KBM-7 (cell line): Measurements from ENCODE around the gene EPS8L3.
"Not testable (repeated sequence)": the region's sequence is repeated elsewhere in the genome, so short reads cannot be mapped to it uniquely, and the experiment has no call there.

ENCODE experiments used
- DNase-seq: peaks from one replicate; pipeline ENCODE4 v3.0.0-alpha.2; 2015
- in situ Hi-C: fragments of 300-500 bp; cut with MboI; formaldehyde crosslinking; loops from 2 replicates; pipeline ENCODE4 v1.14.3; 2020; ENCODE audit warnings: low sequenced_read_pairs, low pct_unique_long_range_greater_than_20kb, mixed read lengths

EPS8L3 gene

DNA sequence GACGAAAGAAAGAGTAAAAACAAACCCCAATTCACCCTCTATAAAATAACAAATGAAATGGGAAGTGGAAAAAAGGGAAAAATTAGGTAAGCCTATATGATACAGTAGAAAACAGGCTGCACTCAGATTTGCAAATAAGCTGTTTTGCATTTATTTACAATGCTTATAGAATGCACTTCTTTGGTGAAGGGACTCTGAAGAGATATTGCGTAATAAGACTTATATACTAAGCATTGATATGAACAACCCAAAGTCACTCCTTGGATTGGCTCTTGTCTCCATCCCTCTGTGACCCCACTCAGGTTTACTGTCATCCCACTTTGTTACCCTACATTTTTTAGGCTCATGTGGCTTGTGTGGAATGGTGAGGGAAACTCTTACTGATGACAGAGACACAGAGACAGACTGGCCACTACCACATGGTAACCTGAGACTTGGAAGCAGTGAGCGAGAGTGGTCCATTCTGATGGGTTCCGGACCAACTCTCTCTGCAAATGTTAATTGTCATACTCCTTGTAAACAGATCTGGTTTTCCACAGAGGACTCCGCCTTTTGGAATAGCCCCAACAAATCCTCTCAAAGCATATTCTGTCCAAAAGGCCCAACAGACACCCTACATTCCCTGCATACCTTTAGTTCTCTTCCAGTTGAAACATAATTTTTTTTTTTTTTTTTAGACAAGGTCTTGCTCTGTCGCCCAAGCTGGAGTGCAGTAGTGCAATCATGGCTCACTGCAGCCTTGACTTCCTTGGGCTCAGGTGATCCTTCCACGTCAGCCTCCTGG is 40.6 kb downstream of the EPS8L3 start:
- DNase-seq = no peak
- in situ Hi-C loops = no loop called here

DNA sequence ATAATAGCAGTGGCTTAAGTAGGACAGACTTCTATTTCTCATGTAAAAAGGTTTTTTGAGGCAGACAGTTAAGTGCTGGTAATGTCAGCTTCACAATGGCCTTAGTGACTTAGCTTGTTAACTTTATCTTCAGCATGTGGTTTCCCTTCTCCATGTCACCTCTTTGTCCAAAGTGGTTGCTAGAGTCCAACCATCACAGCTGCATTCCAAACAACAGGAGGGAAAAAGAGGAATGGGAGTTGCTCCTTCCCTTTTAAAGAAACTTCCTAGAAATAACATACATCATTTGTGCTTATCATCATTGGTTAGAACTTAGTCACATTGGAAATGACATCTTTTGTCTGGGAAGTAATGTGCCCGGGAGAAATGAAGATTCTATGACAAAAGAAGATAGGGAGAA is 41.8 kb downstream of the EPS8L3 start:
- in situ Hi-C loops = no loop called here
- no peak for DNase-seq

DNA sequence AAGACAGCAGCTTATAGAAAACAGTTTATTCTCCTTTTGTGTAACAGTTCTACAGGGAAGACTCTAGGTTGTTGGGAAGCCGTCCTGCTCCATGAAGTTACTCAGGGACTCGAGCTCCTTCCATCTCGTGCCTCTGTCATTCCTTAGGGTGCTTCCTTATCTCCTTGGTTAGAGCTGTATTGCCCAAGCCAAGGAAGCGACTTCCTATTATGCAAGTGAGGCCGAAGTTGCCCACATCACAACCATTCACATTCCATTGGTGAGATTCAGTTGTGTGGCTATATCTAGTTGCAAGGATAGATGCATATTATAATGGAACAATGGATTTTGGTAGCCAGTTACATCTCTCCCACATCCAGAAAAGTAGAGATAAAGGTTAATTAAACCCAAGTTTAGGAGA is 42.7 kb downstream of the EPS8L3 start:
- in situ Hi-C loops = no loop called here
- DNase-seq = no peak

DNA sequence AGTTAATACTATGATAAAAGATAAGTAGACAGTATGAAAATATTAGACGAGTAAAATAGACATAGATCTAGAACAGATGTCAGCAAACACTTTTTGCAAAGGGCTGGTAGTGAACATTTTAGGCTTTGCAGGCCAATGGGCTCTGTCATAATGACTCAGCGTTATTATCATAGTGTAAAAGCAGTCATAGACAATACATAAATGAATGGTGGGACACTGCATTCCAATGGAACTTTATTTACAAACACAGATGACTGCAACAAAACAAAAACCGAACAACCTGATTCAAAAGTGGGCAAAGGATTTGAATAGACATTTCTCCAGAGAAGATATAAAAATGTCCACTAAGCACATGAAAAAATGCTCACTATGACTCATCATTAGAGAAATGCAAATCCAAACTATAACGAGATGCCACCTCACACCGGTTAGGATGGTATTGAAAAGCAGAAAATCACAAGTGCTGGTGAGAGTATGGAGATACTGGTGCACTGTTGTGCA is 44.3 kb downstream of the EPS8L3 start:
- in situ Hi-C loops = no loop called here
- no peak for DNase-seq

DNA sequence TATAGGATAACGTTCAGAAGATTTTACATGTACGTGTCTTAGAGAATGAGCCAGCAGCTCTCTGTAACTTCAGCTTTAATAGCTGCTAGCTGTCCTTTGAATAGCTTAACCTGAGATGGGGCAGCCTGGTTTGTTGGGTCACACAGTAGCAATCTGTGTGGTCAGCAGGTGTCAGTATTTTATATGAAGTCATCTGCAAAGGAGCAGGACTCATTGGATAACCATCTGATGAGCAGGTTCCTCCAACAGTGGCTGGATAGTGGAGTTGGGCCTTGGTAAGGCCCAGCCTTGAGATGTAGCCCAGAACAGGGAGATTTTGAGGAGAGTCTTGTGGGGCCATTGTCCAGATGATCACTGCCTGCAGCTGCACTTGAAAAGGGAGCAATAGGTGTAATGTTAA is 45.2 kb downstream of the EPS8L3 start:
- in situ Hi-C loops = no loop called here
- no peak for DNase-seq

DNA sequence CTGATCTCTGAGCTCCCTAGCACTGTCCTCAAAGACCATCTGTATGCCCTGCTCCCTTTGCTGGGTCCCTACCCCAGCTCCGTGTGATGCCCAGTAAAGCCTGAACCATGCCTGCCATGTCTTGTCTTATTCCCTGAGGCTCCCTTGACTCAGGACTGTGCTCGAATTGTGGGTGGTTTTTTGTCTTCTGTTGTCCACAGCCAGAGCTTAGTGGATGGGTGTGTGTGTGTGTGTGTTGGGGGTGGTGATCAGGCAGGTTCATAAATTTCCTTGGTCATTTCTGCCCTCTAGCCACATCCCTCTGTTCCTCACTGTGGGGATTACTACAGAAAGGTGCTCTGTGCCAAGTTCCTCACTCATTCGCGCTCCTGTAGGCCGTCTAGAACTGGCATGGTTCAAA is 46.0 kb downstream of the EPS8L3 start:
- DNase-seq = no peak
- in situ Hi-C loops = no loop called here

DNA sequence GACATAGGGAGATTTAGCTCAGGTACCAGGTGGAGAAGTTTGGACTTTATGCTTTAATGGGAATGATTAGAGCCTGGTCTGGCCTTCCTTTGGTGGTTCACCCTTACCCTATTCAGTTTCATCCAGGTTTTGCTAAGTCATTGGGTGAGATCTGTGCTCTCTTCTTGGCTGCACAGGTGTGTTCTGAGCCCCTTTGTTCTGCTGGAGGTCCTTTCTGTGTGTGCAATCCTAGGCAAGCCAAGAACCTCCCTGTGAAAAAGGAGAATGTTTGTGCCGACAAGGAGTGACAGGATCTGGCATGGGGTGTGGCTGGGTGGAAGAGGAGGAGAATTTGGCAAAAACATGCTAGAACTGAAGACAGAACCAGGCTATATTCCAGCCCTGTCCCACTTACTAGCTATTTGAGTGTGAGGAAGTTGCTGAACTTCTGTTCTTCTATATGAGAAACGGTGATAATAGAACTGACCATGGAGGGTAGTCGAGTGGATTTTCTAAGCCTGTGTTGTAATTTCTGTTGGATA is 47.1 kb downstream of the EPS8L3 start:
- DNase-seq = no peak
- in situ Hi-C loops = no loop called here

DNA sequence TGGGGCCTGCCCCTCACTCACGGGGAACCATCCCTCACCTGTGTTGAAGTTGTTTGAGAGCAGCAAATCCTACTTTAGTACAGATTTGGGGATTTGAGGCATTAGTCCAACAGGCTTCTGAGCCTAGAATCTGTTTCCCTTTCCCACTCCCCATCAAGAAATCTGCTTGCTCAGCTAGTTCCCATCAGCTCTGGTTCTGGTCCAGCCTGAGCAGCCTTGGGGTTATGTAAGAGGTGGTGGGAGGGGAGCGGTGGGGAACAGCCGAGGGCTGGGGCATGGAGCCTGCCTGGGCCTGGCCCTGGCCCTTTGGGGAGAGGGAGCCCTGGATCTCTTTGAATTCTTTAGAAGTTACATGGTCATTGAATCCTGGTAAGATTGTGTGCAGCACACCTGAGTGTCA is 47.6 kb downstream of the EPS8L3 start:
- no peak for DNase-seq
- in situ Hi-C loops = no loop called here

DNA sequence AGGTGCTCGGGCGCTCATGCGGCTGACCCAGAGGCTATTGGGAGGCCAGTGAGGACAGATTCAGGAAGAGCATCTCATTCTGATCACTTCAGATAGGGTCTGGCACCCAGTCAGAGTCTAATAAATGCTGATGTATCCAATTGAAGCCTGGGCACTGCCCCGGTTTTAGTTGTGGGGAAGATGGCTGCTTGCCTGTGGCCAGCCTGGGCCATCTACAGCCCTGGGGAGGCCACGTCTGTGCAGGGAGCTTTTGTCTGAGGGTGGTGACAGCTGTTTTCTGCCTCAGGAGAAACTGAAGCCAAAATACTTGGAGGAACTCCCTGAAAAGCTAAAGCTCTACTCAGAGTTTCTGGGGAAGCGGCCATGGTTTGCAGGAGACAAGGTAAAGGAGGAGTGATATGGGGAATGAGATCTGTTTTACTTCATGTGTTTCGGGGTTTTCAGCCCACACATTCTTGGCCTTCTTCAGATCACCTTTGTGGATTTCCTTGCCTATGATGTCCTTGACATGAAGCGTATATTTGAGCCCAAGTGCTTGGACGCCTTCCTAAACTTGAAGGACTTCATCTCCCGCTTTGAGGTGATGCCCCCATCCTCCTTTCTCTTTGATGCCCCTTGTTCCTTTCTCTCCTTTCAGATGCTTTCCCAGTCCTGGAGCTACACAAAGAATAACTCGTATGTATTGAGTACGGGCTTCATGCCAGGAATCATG is 48.9 kb downstream of the EPS8L3 start:
- in situ Hi-C loops = no loop called here
- DNase-seq = no peak

DNA sequence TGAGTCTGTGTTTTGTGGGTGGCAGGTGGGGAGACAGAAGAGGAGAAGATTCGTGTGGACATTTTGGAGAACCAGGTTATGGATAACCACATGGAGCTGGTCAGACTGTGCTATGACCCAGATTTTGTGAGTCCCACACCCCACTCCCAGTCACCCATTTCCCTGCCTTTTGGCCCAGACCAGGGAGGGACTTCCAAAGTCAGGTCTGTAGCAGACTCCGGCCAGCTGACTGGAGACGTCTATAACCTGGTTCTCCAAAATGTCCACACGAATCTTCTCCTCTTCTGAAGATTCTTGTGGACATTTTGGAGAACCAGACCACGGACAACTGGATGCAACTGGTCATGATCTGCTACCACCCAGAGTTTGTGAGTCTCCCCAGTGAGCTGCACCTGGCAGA is 50.1 kb downstream of the EPS8L3 start:
- DNase-seq = no peak
- in situ Hi-C loops = no loop called here

DNA sequence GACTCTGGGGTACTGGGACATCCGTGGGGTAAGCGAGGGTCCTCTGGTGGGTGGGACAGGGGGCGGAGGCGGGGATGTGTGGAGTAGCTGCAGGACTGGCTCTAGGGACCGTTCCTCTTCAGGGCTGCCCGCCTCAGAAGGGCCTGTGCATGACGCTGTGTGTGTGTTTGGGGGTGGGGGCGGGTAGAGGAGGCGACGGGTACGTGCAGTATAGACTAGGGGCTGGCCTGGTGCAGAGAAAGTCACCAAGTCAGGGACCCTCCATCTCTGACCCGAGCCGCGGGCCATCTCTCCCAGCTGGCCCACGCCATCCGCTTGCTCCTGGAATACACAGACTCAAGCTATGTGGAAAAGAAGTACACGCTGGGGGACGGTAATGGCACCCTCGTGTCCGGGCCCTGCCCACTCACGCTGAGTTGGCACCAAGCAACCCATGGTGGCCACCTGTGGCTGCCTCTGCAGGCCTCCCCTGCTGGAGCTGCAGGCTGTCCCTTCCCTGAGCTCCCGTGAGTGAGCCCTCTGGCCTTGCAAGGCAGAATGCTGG is 51.3 kb downstream of the EPS8L3 start:
- no peak for DNase-seq
- in situ Hi-C loops = no loop called here

DNA sequence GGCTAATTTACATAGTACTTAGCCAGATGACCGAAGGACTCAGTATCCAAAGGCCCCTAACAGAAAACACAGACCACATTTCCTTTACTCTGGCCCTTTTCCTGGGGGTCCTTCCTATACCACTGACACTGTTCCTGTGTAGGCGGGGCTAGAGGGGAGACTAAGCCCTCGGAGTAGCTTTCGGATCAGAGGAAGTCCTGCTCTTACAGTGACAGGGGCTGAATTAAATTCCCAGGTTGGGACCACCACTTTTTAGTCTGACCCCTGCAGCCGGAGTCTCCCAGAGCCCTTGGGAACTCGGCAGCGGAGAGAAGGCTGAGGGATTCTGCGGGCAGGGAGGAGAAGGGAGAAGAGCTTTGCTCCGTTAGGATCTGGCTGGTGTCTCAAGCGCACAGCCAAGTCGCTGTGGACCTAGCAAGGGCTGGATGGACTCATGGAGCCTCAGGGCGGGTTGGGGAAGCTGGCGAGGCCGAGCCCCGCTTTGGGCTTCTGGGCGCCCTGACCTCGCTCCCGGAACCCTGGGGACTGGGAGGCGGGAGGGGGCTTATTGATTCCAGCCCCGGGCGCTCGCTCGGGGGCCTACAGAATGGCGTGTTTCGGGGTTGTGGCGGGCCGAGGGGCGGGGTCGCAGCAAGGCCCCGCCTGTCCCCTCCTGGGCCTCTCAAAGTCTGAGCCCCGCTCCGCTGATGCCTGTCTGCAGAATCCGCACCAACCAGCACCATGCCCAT is 52.0 kb downstream of the EPS8L3 start, which contains the start of gene GSTM5:
Gene GSTM5, plus strand, starts transcription at position 659 of the 728 bp plus-strand sequence. Its CDS starts 62 bp downstream, at position 721.
- DNase-seq, in situ Hi-C loops: not testable (repeated sequence)

DNA sequence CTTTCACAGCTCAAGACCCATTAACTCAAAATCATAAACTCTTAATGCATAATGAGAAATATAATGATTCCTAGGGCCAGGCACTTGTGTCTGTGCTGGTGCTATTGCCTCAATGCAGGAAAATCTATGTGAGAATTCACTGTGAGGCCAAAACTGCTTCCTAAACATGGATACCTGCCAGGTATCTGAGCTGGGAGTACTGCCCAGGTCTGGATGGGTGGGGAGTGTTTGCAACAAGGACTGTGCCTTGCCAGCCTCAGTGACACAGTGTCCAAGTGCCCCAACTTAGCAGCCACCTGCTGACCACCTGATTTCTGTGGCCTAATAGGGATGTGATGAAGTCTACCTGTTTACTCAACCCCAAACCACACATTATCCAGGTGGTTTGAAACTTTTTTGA is 53.9 kb downstream of the EPS8L3 start:
- in situ Hi-C loops, DNase-seq: not testable (repeated sequence)

DNA sequence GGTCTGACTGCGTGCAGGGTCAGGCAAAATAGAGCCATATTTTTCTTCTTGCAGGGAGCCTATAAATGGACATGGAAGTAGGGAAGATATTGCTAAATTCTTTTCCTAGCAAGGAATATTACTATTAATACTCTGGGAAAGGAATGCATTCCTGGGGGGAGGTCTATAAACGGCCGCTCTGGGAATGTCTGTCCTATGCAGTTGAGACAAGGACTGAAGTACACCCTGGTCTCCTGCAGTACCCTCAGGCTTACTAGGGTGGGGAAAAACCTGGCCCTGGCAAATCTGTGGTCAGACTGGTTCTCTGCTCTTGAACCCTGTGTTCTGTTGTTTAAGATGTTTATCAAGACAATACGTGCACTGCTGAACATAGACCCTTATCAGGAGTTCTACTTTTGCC is 54.8 kb downstream of the EPS8L3 start:
- DNase-seq, in situ Hi-C loops: not testable (repeated sequence)

DNA sequence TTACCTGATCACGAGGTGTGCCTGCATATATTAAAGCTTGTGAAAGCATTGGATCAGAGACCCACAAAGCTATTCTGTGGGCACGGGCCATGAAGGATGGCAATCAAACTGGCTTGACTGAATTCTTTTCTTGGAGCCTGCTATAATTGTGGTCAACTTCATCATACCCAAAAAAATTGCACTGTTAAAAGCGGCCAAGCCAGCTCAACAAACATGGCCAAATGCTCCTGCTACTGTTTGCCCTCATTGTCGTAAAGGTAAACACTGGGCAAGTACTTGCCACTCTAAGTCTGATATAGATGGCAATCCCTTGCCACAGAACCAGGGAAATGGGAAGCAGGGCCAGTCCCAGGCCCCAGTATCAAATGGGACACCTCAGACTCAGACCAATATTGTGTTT is 58.3 kb downstream of the EPS8L3 start:
- DNase-seq = no peak
- in situ Hi-C loops = no loop called here

DNA sequence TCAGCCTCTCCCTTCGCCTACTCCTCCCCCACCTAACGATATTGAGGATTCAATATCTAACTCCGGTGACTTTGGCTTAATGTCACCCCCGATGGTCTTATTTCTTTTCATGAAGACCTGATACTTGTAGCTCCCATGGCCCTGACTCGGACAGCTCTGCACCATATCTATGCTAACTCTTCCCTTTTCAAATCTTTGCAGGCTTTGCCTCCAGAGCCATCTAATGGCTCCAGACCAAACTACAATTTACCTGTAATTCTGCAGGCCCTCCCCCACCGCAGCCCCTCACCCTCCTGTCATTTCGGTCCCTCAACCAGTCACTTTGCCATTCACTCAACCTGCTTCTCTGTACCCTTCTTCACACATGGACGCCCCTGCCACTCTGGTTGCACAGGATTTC is 59.5 kb downstream of the EPS8L3 start:
- in situ Hi-C loops = no loop called here
- DNase-seq = no peak

DNA sequence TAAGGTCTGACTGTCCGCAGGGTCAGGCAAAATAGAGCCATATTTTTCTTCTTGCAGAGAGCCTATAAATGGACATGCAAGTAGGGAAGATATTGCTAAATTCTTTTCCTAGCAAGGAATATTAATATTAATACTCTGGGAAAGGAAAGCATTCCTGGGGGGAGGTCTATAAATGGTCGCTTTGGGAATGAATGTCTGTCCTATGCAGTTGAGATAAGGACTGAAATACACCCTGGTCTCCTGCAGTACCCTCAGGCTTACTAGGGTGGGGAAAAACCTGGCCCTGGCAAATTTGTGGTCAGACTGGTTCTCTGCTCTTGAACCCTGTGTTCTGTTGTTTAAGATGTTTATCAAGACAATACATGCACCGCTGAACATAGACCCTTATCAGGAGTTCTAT is 60.8 kb downstream of the EPS8L3 start:
- DNase-seq, in situ Hi-C loops: not testable (repeated sequence)
